ENCODE results near the gene GRIN3A.

GRIN3A gene

DNA sequence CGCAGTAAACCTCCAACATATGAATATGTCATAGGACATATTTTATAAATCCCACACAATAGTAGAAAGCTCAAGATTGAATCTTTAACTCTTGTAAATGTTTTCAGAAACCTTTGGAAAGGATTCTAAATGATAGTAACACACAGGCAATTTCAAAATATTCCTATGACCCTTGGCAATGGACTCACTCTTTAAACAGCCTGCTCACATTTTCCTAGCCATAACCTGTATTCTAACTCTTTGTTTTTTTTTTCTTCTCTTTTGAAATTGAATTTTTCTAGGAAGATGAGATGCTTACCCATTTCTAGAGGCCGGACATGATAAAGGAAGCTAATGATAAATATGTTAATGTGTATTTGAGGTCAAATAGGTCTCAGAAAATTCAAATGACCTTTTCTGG lies 29.6 kb downstream of the GRIN3A start:
- H3K27me3 Mint-ChIP-seq (ENCODE audit: low read depth, poor library complexity) = peaks cover 17% of the 10 kb centered on the region
- TF ChIP-seq CTCF (IDR thresholded peaks at IDR 0.05) = no peak
- peaks cover 33% of the 10 kb centered on the region for H3K4me1 Mint-ChIP-seq
- no peak overlapping the region for H3K4me3 Mint-ChIP-seq
- H3K9me3 Mint-ChIP-seq = no peaks in the 10 kb centered on the region
- no peak overlapping the region for H3K27ac Mint-ChIP-seq
- no peaks in the 10 kb centered on the region for H3K36me3 Mint-ChIP-seq (ENCODE audit: low read depth)
- DNase-seq = no peak

DNA sequence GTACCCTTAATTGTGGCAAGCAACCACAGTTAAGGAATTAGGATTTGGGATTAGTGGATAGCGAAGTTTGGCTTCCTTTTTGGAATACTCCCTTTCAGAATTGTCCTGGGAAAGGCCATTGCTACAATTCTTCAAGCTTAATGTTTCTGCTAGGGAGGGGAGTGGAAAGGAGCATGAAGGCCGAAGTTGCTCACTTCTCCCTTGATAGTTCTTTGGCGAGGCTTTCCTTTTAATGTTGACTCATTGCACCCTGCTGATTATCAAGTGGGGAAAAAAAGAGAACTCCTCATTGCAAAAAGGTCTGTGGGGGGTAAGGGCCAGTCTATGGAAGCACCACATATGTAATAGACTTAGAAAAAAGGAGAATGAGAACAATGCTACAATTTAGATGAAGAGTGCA lies 30.7 kb downstream of the GRIN3A start:
- H3K4me1 Mint-ChIP-seq = peaks cover 33% of the 10 kb centered on the region
- peaks cover 17% of the 10 kb centered on the region for H3K27me3 Mint-ChIP-seq (ENCODE audit: low read depth, poor library complexity)
- no peak overlapping the region for H3K27ac Mint-ChIP-seq
- no peak overlapping the region for H3K4me3 Mint-ChIP-seq
- TF ChIP-seq CTCF (IDR thresholded peaks at IDR 0.05) = no peak
- no peaks in the 10 kb centered on the region for H3K9me3 Mint-ChIP-seq
- H3K36me3 Mint-ChIP-seq (ENCODE audit: low read depth) = no peaks in the 10 kb centered on the region
- no peak for DNase-seq

DNA sequence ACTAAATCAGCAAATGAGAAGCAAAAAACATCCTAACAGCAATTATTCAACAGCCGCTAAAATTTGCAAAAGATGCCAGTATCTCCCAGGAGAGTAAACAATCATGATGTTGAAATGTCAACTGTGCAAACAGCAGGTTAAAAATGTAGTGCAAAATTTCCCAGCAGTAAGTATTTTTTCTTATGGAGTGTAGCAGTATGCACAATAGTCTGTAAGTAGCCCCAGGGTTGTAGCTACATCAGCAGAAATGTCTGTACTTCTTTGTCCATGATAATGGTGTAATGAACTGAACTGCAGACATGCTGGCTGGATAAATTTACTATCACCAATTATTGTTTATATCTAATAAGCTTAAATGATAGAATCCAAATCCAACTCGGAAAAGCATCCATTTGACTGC lies 31.4 kb downstream of the GRIN3A start:
- H3K9me3 Mint-ChIP-seq = no peaks in the 10 kb centered on the region
- no peak for DNase-seq
- no peak overlapping the region for H3K4me3 Mint-ChIP-seq
- no peak overlapping the region for H3K27ac Mint-ChIP-seq
- peaks cover 13% of the 10 kb centered on the region for H3K27me3 Mint-ChIP-seq (ENCODE audit: low read depth, poor library complexity)
- H3K36me3 Mint-ChIP-seq (ENCODE audit: low read depth) = no peaks in the 10 kb centered on the region
- peaks cover 33% of the 10 kb centered on the region for H3K4me1 Mint-ChIP-seq
- no peak for TF ChIP-seq CTCF (IDR thresholded peaks at IDR 0.05)

- Mint-ChIP-seq H3K4me3 (peak overlapping the region; percentile 55), H3K27ac (no peak overlapping the region), H3K4me1 (peaks cover 33% of the 10 kb centered on the region), H3K27me3 (ENCODE audit: low read depth, poor library complexity) (peaks cover 11% of the 10 kb centered on the region), H3K36me3 (ENCODE audit: low read depth) (no peaks in the 10 kb centered on the region), H3K9me3 (no peaks in the 10 kb centered on the region)
- DNase-seq = no peak
- no peak for TF ChIP-seq CTCF (IDR thresholded peaks at IDR 0.05)
Observed at GRCh38 chr9:101706261-101706798, 32.1 kb downstream of the GRIN3A start.

DNA sequence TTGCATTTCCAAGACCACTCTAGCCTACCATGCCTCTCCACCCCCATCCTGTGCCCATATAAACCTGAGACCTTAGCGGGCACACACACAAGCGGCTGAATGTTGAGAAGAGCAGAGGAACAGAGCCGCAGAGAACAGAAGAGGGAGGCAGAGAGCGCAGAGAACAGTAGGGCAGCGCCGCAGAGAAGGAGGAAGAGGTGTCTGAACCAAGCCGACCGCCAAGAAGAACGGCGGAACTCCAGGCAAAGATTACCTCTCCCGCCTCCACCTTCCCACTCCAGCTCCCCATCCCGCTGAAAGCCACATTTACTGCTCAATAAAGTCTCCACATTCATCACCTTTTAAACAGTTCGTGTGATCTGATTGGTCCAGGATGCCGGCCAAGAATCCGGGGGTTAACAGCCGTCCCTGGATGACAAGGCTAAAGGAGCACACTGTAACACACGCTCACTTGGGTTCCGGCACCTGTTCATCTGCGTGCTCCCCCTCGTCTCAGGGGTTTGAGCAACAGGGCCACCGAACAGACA lies 33.2 kb downstream of the GRIN3A start:
- Mint-ChIP-seq H3K27ac (no peak overlapping the region), H3K27me3 (ENCODE audit: low read depth, poor library complexity) (peaks cover 10% of the 10 kb centered on the region), H3K36me3 (ENCODE audit: low read depth) (no peaks in the 10 kb centered on the region), H3K9me3 (no peaks in the 10 kb centered on the region), H3K4me3 (peak overlapping the region; percentile 81), H3K4me1 (peaks cover 33% of the 10 kb centered on the region)
- DNase-seq = peak; percentile 46
- TF ChIP-seq CTCF (IDR thresholded peaks at IDR 0.05) = peak; percentile 19

GRCh38 chr9:101702257-101702656 lies 36.2 kb downstream of the GRIN3A start:
- Mint-ChIP-seq H3K36me3 (ENCODE audit: low read depth) (no peaks in the 10 kb centered on the region), H3K27me3 (ENCODE audit: low read depth, poor library complexity) (peaks cover 7% of the 10 kb centered on the region), H3K27ac (no peak overlapping the region), H3K9me3 (peaks cover 3% of the 10 kb centered on the region), H3K4me1 (peaks cover 28% of the 10 kb centered on the region), H3K4me3 (no peak overlapping the region)
- DNase-seq = no peak
- TF ChIP-seq CTCF (IDR thresholded peaks at IDR 0.05) = no peak
